Glomerular visceral epithelial cell (primary cell): Measurements from ENCODE around the gene DCUN1D2.
"Not testable (repeated sequence)": the region's sequence is repeated elsewhere in the genome, so short reads cannot be mapped to it uniquely, and the experiment has no call there.

Experiments used
- DNase-seq: peaks from one replicate; pipeline ENCODE4 v3.0.0-alpha.2; 2016; ENCODE audit errors: extremely low spot score

The DCUN1D2 gene

DNA sequence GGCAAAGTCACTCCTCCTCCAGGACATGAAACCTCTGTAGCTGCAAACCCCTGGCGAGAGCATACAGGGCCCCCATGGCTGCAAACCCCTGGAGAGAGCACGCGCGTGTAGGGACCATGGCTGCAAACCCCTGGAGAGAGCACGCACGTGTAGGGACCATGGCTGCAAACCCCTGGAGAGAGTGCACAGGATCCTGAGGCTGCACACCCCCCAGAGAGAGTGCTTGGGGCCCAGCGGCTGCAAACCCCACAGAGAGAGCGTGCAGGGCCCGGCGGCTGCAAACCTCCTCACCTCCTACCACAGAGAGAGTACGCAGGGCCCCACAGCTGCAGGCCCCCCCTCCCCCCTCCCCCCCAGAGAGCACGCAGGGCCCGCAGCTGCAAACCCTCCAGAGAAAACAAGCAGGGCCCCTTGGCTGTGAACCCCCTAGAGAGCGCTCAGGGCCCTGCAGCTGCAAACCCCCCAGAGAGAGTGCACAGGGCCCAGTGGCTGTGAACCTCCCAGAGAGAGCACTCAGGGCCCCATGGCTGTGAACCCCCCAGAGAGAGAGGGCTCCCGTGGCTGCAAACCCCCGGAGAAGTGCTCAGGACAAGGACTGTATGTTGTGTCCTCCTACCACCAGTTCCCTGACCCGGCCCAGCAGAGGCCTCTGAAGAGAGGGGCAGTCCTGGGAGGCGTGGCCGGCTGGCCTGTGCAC lies 44.6 kb downstream of the DCUN1D2 start:
- DNase-seq: no peak

DNA sequence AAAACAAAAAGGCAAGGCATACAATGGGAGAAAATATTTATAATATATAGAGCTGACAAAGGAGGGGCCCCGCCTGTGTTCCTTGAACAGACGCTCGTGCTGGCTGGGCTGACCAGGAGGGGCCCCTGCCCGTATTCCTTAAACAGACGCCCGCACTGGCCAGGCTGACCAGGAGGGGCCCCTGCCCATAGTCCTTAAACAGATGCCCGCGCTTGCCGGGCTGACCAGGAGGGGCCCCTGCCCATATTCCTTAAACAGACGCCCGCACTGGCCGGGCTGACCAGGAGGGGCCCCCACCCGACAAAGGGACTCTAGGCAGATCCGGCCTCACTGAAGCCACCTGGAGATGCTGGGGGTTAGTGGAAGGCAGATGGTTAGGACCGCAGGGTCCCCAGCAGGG lies 46.5 kb downstream of the DCUN1D2 start:
- no peak for DNase-seq

DNA sequence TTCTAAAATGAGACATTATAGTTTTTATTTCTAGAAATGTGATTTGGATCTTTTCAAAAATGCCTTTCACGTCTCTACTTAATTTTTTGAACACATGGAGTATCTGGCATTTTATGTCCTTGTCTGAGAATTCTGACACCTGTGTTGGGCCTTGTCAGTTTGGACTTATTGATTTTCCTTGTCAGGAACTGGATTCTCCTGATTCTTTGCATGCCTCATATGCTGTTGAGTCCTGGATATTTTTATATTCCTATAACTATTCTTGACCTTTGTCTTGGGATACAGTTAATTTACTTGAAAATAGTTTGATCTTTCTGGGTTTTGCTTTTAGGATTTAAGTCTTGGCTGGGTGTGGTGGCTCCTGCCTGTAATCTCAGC lies 47.5 kb downstream of the DCUN1D2 start:
- no peak for DNase-seq

DNA sequence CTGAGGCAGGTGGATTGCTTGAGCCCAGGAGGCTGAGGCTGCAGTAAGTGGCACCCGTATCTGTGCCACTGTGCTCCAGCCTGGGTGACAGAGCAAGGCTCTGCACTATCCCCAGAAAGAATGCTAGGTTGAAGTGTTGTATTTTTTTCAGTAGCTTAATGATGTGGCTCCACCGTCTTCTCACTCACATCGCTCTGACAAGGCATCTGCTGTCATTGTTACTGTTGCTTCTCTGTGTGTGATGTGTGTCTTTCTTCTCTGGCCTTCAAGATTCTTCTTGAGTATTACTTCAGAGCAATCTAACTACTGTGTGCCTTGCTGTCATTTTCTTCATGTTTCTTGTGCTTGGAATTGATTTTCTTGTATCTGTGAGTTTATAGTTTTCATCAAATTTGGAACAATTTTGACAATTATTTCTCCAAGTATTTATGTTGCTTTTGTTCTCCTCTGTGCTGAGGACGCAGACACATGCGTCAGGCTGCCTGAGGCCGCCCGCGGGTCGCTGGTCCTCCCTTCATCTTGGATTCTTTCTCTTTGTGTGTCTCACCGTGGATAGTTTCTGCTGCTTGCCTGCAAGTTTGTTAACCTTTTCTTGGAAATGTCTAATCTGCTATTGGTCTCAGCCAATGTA lies 48.0 kb downstream of the DCUN1D2 start:
- DNase-seq: no peak

DNA sequence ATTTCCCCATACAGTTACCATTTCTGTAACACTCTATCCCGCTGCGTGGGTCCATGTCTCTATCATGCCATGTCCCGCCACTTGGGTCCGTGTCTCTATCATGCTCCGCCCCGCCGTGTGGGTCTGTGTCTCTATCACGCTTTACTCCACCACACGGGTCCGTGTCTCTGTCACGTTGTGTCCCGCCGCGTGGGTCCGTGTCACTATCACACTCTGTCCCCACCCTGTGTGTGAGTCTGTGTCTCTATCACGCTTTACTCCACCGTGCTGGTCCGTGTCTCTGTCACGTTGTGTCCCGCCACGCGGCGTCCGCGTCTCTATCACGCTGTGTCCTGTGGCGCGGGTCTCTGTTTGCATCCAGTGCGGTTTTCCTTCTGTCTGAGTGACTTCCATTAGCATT lies 48.9 kb downstream of the DCUN1D2 start:
- DNase-seq: no peak

DNA sequence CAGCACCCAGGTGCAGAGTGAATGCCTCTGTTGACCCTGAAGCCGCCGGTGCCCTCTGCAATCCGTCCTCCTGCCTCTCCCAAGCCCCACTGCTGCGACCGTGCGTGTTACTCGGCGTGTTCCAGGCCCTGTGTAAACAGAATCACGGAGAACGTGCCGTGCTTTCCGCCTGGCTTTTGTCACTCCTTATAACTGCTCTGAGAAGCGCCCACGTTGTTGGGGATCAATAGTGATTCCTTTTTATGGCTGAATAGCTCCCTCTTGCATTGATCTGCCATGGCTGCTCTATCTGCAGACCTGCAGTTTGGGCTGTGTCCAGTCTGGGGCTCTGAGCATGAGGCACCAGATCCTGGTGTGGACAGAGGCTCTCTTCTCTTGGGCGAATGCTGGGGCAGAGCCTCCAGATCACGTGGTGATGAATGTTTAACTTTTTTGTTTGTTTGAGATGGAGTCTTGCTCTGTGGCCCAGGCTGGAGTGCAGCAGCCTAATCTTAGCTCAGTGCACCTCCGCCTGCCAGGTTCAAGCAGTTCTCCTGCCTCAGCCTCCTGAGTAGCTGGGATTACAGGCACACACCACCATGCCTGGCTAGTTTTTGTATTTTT lies 53.0 kb downstream of the DCUN1D2 start:
- DNase-seq: no peak

DNA sequence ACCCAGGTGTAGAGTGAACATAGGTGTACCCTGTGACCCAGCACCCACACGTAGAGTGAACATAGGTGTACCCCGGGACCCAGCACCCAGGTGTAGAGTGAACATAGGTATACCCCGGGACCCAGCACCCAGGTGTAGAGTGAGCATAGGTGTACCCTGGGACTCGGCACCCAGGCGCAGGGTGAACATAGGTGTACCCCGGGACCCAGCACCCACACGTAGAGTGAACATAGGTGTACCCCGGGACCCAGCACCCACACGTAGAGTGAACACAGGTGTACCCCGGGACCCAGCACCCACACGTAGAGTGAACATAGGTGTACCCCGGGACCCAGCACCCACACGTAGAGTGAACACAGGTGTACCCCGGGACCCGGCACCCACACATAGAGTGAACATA lies 53.6 kb downstream of the DCUN1D2 start:
- not testable (repeated sequence) for DNase-seq

DNA sequence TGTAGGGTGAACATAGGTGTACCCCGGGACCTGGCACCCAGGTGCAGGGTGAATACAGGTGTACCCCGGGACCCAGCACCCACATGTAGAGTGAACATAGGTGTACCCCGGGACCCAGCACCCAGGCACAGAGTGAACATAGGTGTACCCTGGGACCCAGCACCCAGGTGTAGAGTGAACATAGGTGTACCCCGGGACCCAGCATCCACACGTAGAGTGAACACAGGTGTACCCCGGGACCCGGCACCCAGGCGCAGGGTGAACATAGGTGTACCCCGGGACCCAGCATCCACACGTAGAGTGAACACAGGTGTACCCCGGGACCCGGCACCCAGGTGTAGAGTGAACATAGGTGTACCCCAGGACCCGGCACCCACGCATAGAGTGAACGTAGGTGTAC lies 54.6 kb downstream of the DCUN1D2 start:
- not testable (repeated sequence) for DNase-seq

DNA sequence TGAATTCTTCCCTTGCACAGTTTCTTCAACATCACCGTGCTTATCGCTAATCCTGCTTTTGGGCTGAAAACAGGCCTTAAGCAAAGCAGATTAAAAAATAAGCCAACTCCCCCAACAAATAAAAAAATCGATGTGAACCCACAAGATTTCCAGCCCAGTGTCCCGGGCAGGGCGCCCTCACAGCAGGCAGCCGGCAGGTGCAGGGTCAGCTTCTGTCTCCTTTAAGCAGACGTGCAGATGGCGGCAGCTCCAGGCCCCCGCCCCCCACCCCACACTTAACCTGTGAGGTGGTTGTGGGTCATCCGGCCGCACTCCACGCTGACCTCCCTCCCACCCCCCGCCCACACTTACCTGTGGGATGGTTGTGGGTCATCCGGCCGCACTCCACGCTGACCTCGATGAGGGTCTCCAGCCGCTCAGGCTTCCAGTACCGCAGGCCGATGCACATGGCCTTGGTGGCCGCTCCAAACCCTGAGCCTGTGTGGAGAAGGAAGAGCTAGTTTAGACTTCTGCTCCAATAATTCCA lies 57.1 kb downstream of the DCUN1D2 start:
- no peak for DNase-seq

DNA sequence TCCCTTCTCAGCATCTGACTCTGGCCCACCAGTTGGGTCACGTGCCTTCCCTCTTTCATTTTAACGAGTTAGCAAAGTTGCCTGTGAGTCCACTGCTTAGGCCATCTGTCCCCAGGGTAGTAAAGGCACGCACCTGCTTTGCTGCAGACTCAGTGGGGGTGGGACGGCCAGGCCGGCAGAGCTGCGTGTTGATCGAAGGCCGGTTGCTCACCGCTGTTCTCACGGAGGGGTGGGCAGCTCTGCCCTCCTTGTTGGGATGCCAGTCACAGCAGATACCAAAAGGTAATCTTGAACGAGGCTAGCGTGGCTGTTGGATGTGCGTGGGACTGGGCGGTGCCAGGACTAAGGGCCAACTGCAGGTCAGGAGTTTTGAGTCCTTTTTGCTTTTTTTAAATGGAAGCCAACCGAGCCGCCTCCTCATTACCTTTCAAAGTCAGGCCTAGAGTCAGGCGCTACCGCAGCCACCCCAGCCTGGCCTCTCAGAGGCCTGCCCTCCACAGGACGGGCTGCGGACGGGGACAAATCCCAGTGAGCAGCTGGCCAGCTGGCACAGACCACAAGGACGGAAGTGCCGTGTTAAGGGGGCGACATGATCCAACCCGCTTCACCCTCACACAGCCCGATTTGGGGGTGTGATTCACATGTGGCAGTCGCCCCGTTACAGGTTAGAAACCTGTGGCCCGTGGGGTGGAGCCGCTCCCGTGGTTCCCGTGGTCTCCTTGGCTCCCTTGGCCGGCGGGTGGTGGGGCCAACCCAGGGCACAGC lies 57.8 kb downstream of the DCUN1D2 start:
- DNase-seq: no peak

DNA sequence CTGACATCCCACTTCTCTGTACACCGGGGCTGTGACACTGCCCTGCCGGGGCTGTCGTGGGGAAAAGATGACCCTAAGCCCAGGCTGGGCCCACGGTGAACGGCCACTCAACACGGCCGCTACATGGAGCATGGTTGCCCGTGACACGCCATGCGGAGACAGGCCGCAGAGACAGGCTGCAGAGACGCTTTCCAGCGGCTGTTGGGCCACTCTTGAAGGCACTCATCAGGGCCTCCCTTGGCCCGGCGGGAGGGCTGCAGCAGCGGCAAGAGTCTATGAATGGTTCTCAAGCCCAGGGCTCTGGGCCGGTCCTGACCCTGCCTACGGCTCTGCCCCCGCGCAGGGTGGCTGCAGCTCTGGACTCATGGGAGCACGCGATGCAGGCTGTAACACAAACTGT lies 59.3 kb downstream of the DCUN1D2 start:
- no peak for DNase-seq

DNA sequence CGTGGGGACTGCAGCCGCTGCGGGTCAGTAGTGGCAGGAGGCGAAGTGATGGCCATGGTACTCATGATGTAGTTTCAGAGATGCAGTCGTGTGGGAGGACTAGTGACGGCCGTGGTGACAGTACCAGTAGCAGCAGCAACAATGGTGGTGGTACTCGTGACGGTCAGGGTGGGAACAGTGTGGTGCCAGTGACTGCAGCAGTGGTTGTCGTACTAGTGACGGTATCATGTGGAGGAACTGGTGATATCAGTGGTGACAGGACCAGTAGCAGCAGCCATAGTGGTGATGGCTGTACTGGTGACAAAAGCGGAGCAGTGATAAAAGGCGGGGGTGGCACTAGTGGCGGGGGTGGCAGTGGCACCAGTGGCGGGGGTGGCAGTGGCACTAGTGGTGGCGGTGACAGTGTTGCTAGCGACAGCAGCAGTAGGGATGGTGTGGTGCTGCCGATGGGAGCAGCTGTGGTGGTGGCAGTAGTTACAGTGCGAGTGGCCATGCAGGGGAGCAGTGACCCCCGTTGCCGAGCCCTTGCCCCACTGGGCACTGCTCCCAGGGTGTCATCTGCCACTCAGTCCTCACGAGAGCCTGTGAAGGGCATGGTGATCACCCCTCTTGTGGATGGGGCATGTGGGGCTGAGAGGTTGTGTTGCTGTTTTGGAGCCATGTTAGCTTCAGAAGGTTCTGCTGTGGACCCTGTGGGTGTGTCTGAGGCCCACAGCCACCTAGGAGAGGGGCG lies 60.0 kb downstream of the DCUN1D2 start:
- no peak for DNase-seq

DNA sequence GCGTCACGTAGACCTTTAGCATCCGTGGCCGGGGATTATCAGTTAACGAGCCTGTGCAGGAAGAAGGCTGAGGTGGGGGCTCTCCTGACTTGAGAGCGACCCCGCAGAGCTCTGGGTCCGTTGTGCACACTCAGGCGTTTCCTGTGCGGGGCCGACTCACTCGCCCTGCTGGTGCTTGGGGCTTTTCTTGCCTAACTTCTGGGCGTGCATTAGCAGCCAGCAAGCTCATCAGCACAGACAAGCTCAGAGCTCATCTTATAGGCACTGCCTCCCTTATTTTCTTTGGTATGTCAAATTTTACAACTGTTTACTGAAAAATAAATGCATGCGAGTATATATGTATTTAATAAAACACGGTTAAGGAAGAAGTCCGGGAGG lies 60.9 kb downstream of the DCUN1D2 start:
- DNase-seq: no peak

DNA sequence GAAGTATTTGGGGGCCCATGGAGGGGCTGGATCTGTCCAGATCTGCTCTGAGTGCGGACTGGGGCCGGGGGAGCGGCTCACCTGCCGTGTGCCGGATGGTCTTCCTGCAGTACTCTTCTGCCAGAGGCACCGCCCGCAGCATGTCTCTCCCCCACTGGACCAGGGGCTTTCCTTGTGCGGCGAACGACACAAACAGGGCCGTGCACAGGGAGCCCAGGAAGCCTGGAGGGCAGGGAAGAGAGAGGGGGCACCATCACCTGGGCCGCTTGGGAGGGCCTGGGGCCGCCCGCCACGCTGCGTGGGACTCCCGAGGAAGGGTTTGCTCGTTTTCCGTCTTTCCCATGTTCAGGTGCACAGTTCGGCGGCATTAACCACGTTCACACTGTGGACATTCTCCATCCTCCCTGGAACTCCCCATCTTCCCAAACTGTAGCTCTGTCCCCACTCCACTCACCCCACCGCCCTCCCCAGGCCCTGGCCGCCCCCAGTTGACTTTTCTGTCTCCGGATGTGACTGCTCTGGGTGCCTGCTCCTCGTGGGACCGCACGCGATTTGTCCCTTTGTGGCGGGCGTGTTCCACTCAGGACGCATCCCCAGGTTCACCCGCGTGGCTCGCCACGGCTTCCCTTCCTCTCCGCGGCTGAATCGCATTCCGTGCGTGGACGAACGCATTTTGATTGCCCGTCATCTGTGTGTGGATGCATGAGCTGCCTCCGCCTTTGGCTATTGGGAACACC lies 61.5 kb downstream of the DCUN1D2 start:
- no peak for DNase-seq

DNA sequence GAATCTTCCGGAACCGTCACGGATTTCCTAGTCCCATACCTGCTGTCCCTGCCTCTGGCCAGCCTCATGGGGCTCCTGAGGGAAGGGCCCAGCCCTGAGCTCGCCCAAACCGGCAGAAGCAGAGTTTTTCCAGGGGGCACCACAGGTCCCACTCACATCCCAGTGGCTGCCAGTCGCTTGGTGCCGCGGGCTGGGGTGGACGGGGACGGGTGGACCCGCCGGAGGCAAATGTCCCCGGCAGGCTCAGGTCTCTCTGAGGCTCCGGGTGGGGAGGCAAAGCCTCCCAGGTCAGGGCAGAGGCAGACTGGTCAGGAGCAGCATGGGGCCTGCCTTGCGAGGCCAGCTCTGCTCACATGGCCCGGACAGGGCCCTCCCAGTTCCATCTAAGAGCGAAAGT lies 62.0 kb downstream of the DCUN1D2 start:
- DNase-seq: no peak

DNA sequence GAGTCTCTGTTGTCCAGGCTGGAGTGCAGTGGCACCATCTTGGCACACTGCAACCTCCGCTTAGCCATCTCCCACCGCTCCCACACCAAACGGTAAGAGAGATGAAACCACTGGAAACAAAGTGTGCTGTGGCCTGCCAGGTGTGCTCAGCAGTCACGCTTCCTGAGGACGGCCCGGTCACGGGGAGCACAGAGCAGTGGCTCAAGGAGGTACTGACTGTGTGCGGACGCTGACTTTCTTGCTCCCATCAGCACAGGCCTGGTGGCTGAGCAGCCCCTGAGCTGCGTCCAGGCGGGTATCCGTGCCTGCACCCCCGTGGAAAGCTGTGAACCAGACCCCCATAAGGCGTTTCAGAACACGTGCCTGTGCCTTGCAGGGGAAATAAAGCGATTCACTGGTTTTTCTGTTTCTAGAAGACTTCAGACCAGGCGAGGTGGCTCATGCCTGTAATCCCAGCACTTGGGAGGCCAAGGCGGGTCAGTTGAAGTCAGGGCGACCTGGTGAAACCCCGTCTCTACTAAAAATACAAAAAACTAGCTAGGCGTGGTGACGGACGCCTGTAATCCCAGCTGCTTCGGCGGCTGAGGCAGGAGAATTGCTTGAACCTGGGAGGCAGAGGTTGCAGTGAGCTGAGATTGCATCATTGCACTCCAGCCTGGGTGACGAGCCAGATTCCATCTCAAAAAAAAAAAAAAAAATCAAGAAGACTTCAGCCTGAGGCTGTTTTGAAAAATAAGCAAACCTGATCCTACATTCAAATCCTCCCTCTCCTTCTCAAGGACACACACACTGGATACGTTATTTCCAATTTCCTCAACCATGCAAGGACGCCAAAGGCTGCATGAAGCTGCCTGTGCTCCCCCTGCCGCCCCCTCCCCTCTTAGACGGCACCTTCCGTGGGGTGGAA lies 62.7 kb downstream of the DCUN1D2 start:
- DNase-seq: no peak

DNA sequence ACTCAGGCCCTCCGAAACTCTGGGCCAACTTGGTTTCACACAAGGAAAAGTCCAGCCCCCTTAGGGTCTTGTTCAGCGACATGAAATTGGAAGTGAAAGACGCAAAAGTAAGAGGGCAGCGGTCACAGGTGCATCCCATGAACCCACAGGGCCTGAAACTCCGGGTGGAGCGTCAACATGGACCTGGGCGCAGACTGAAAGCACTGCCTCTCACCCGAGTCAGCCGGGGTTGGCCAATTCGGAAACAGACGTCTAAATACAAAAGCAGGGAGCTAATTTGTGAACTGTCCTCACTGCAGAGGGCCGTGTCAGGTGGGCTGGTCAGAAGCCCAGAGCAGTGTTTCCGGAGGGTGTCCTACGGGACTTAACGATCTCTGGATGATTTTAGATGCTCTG lies 63.9 kb downstream of the DCUN1D2 start:
- no peak for DNase-seq

DNA sequence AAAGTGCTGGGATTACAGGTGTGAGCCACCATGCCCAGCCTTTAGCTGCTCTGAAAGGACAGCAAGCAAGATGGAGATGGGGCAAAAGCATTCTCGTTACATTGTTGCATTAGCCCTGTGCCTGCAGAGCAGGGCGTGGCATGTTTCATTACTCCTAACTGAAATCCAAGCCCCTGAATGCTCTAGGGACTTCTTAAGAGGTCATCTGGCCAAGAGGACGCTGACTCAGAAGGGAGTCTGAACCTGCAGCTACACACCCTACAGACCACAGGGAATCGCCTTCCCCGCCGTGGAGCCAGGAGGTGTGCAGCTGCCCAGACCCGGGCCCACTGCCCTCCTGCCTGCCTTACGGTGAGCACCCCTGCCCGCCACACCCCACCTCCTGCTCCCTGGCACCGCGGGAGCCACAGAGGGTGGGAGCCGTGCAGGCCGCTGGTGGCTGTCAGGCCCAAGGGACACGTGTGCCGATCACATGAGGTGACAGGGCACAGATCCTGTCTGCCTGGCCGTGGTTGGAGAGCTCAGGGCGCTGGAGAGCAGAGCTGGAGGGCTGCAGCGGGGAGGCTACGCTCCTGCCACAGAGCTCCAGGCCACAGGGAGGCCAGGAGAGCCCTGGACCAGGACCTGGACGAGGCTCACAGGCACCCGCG lies 64.4 kb downstream of the DCUN1D2 start:
- no peak for DNase-seq

DNA sequence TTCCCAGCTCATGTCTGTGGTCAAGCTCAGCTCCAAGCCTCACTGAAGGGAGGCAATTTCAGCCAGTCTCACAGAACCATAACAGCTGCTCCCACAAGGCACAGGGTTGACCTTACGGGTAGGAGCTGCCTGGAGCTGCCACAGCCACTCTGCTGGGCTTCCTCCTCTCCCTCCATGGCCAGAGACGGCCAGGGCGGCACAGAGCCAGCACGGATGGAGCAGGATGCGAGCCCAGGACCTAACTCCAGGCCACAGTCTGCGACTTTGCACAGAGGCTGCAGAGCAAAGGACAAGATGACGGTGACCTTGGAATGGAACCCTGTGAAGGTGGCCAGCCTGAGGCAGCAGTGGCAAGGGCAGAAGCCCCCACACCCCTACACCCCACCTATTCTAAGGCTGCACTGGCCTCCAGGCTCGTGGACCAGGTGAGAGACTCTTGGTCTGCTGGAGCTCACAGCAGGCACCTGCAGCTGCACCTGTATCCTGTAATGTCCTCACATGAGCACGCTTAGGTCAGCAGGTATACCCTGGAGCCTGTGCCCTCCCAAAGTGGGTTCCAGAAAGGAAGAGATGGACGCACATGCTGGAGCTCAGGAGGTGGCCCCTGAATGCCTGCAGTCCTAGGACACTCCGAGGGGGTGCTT lies 66.9 kb downstream of the DCUN1D2 start:
- DNase-seq: no peak
